Mesodermal cell (in vitro differentiated cells): Measurements from ENCODE around the gene MRPS12.

Experiments used
- H3K27ac ChIP-seq: 2 replicates; pipeline ENCODE4 v1.7.0; 2013; ENCODE audit warnings: mild to moderate bottlenecking, low read depth, low read length, moderate library complexity; ENCODE audit not compliant: severe bottlenecking
- H3K36me3 ChIP-seq: 2 replicates; pipeline ENCODE4 v1.7.1; 2013; ENCODE audit warnings: mild to moderate bottlenecking, low read length, moderate library complexity; ENCODE audit not compliant: control insufficient read depth, insufficient read depth
- H3K4me1 ChIP-seq: one replicate; pipeline ENCODE4 v1.7.1; 2013; ENCODE audit warnings: mild to moderate bottlenecking, low read length; ENCODE audit not compliant: insufficient read depth, control insufficient read depth, poor library complexity, severe bottlenecking
- H3K4me3 ChIP-seq: 2 replicates; pipeline ENCODE4 v1.7.0; 2013; ENCODE audit warnings: low read length, control low read depth, mild to moderate bottlenecking; ENCODE audit not compliant: insufficient read depth, poor library complexity, severe bottlenecking; ENCODE audit errors: extremely low read depth
- H3K9me3 ChIP-seq: 2 replicates; pipeline ENCODE4 v1.7.1; 2013; ENCODE audit warnings: mild to moderate bottlenecking, low read length, moderate library complexity; ENCODE audit not compliant: control insufficient read depth
- WGBS, 2 experiments: methylation state at CpG; one replicate each; pipeline ENCODE4 v1.1.5; 2013; ENCODE audit warnings: missing lambda C conversion rate in 2 of 2; ENCODE audit not compliant: insufficient coverage in 2 of 2; 5-methylcytosine and 5-hydroxymethylcytosine counted together

The MRPS12 gene

GRCh38 chr19:38941979-38942378, 11.2 kb downstream of the MRPS12 start:
- 88% methylated on average over 2 of the region's 2 CpGs; no CpG with 5 or more reads in 1 of the 2 experiments for WGBS, 2 experiments
- Histone ChIP-seq H3K36me3 (peaks cover 26% of the 10 kb centered on the region), H3K27ac (no peak overlapping the region), H3K9me3 (no peaks in the 10 kb centered on the region), H3K4me1 (peaks cover 3% of the 10 kb centered on the region), H3K4me3 (no peak overlapping the region)

GRCh38 chr19:38942471-38943181, 11.9 kb downstream of the MRPS12 start:
- H3K9me3 ChIP-seq: no peaks in the 10 kb centered on the region
- no peak overlapping the region for H3K27ac ChIP-seq
- no peak overlapping the region for H3K4me3 ChIP-seq
- WGBS, 2 experiments: 94 to 96% methylated on average over 16 to 19 of the region's 20 CpGs
- H3K36me3 ChIP-seq: peaks cover 31% of the 10 kb centered on the region
- H3K4me1 ChIP-seq: peaks cover 3% of the 10 kb centered on the region

- Histone ChIP-seq H3K27ac (no peak overlapping the region), H3K4me3 (no peak overlapping the region), H3K36me3 (peaks cover 40% of the 10 kb centered on the region), H3K9me3 (no peaks in the 10 kb centered on the region), H3K4me1 (no peaks in the 10 kb centered on the region)
- WGBS, 2 experiments: 96 to 97% methylated on average over 11 of the region's 12 CpGs
Measured at GRCh38 chr19:38944981-38945506, 14.3 kb downstream of the MRPS12 start.

DNA sequence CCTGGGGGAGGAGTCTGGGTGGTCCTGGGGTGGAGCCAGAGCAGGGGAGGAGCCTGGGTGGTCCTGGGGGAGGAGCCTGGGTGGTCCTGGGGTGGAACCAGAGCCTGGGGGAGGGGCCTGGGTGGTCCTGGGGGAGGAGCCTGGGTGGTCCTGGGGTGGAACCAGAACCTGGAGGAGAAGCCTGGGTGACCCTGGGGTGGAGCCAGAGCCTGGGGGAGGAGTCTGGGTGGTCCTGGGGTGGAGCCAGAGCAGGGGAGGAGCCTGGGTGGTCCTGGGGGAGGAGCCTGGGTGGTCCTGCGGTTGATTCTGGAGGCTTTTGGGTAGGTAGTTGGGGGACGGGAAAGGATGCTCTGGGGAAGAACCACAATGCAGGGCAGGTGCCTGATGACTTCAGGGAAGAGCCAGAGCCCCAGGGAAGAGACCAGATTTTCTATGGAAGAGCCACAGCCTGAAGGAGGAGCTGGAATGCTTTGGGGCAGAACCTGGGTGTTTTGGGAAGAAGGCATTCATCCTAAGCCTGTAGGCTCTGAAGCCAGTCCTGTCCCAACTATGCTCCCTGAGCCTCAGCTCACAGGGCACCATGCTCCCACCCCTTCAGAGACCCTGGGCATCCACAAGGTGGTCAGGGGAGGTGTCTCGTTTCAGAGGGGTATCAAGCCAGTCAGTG, 15.0 kb downstream of the MRPS12 start:
- Histone ChIP-seq H3K27ac (no peak overlapping the region), H3K36me3 (peaks cover 40% of the 10 kb centered on the region), H3K4me3 (no peak overlapping the region), H3K4me1 (no peaks in the 10 kb centered on the region), H3K9me3 (no peaks in the 10 kb centered on the region)
- 96 to 100% methylated on average over 1 to 2 of the region's 3 CpGs for whole genome bisulfite sequencing, 2 experiments

- Histone ChIP-seq H3K4me3 (no peak overlapping the region), H3K27ac (no peak overlapping the region), H3K4me1 (no peaks in the 10 kb centered on the region), H3K9me3 (no peaks in the 10 kb centered on the region), H3K36me3 (peaks cover 40% of the 10 kb centered on the region)
- WGBS, 2 experiments: 76 to 91% methylated on average over 4 to 9 of the region's 11 CpGs
Measured at GRCh38 chr19:38946229-38947010, 15.7 kb downstream of the MRPS12 start.

GRCh38 chr19:38949580-38950367, 19.0 kb downstream of the MRPS12 start:
- no peaks in the 10 kb centered on the region for H3K9me3 ChIP-seq
- H3K4me1 ChIP-seq: no peaks in the 10 kb centered on the region
- no peak overlapping the region for H3K4me3 ChIP-seq
- H3K36me3 ChIP-seq: peaks cover 38% of the 10 kb centered on the region
- WGBS, 2 experiments: 59 to 67% methylated on average over 36 to 64 of the region's 72 CpGs
- H3K27ac ChIP-seq: no peak overlapping the region

DNA sequence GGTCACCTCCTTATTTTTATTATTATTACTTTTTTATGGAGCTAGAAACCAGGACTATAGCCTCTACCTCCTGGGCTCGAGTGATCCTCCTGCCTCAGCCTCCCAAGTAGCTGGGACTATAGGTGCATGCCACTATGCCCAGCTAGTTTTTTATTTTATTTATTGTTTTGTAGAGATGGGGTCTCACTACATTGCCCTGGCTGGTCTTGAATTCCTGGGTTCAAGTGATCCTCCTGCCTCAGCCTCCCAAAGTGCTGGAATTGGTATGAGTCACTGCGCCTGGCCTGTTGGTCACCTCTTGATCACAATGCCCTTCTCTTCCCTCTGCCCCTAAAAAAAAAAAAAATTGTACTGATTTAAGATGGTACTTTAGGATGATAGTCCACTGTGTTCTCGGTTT, 20.4 kb downstream of the MRPS12 start:
- Histone ChIP-seq H3K27ac (no peak overlapping the region), H3K4me1 (no peaks in the 10 kb centered on the region), H3K4me3 (no peak overlapping the region), H3K36me3 (peaks cover 31% of the 10 kb centered on the region), H3K9me3 (no peaks in the 10 kb centered on the region)
- WGBS, 2 experiments: 100% methylated on average over 1 of the region's 3 CpGs; no CpG with 5 or more reads in 1 of the 2 experiments

DNA sequence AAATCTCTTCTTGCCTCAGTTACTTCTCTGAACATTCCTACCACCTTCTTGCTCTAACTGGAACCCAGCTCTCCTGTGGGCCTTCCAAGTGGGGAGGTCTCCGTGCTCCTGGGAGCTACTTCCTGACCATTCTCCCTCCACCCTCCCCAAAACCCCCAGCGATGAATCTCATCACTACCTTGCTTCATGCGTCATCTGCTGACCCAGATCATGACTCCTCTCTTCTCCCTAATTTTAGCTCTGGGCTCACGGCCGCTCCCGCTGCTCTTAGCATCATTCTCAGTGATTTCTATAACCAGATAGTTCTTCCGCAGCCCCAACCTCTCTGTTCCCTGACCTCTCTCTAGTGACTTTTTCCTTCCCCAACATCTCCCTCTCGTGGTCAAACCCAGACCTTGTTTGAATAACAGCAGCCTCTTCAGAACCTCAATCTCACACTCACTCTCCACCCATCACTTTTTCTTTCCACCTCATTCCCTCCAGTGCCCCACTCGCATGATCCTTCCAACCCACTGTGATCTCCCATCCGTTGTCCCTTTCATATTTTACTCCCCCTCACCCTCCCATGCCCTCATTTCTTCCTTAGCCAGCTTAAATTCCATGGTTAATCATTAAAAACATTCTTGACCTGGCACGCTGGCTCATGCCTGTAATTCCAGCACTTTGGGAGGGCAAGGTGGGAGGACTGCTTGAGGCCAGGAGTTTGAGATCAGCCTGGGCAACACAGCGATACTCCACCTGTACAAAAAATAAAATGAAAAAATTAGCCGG, 21.8 kb downstream of the MRPS12 start:
- Histone ChIP-seq H3K4me1 (no peaks in the 10 kb centered on the region), H3K4me3 (no peak overlapping the region), H3K9me3 (no peaks in the 10 kb centered on the region), H3K36me3 (peaks cover 26% of the 10 kb centered on the region), H3K27ac (no peak overlapping the region)
- WGBS, 2 experiments: 72 to 77% methylated on average over 11 to 12 of the region's 13 CpGs

DNA sequence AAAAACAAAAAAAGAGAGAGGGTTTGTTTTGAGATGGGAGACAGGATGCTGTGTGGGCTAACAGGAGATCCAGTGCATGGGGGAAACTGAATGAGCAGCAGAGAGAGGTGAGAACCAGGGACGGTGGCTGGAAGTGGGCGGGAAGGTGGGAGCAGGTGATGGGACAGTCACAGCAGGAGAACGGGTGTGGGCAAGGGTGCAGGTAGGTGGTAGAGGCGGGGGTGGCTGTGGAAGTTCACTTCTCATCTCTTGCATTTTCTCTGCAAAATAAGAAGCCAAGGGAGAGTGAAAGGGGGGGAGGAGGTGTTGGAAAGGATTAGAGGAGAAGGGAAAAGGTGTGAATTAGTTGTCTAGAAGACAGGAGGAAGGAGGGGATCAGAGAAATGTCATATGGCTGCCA, 22.9 kb downstream of the MRPS12 start:
- no peak overlapping the region for H3K4me3 ChIP-seq
- H3K9me3 ChIP-seq: no peaks in the 10 kb centered on the region
- WGBS, 2 experiments: 55 to 76% methylated on average over 3 of the region's 4 CpGs
- peaks cover 20% of the 10 kb centered on the region for H3K36me3 ChIP-seq
- no peak overlapping the region for H3K27ac ChIP-seq
- no peaks in the 10 kb centered on the region for H3K4me1 ChIP-seq
